ENCODE results near the gene LPO.
A peak's percentile ranks its signal among the peaks of the same experiment; 100 is the strongest.

Gene LPO

DNA sequence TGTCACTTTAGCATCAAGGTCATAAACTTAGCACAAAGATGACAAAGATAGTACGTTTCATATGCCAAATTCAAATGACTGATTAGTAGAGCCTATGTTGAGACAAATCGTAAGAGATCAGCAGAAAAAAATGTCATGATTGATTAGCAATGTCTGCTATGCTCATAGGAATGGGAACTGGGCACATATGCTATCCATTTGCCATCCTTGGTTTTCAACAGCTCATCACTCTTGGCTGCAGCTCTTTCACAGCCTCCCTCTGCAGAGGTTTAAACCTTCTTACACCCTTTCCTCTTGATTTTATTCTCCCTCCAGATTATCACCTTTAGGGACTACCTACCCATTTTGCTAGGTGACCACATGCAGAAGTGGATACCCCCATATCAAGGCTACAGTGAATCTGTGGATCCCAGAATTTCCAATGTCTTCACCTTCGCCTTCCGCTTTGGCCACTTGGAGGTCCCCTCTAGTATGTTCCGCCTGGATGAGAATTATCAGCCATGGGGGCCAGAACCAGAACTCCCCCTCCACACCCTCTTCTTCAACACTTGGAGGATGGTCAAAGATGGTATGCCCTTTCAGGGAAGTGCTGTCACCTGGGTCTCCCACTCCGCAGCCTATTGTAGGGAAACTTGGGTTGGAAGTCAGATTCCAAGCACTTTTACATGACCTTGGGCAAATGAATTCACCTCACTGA, 26.2 kb downstream of the LPO start:
- no peak for DNase-seq

DNA sequence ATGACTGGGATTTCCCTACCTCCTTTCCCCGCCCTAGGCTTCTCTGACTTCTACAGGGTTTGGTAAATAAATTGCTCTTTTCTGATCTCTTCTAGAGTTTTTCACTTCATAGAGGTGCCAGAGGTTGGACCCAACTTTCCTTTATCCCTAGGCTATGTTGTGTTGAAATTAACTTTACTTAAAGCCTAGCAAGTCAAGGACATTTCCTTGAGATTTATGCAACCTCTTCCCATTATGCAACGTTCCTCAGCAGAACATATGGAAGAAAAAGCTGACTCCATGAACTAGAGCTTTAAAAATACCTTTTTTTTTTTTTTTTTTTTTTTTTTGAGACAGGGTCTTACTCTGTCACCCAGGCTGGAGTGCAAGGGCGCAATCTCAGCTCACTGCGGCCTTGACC, 26.9 kb downstream of the LPO start:
- DNase-seq, result no peak

DNA sequence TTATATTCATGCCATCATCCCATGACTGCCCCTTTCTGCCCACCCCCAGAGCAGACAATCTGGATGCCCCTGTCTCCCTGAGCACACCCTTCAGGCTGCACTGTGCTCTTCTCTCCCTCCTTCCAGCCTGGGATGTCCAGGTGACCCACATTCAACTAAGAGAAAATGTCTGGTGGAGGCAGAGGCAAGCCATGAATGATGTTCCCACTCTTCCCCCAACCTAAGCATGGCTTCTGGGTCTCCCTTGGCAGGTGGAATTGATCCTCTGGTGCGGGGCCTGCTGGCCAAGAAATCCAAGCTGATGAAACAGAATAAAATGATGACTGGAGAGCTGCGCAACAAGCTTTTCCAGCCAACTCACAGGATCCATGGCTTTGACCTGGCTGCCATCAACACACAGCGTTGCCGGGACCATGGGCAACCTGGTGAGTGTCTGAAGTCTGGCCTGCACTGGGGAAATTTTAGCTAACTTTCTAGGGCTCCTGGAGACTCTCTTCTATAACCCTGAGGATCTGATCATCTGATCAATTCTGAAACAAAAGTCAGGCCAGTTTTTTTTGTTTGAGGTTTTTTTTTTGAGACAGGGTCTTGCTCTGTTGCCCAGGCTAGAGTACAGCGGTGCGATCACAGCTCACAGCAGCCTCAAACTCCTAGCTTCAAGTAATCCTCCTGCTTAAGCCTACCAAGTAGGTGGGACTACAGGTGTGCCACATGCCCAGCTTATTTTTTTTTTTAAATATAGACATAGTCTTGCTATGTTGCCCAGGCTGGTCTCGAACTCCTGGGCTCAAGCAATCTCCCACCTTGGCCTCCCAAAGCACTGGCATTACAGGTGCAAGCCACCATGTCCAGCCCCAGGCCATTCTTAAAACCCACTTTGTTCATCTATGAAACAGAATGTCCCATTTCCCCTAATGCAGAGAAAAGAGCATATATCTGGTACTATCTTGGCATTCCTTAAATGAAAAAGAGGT, 27.8 kb downstream of the LPO start:
- DNase-seq, result no peak

DNA sequence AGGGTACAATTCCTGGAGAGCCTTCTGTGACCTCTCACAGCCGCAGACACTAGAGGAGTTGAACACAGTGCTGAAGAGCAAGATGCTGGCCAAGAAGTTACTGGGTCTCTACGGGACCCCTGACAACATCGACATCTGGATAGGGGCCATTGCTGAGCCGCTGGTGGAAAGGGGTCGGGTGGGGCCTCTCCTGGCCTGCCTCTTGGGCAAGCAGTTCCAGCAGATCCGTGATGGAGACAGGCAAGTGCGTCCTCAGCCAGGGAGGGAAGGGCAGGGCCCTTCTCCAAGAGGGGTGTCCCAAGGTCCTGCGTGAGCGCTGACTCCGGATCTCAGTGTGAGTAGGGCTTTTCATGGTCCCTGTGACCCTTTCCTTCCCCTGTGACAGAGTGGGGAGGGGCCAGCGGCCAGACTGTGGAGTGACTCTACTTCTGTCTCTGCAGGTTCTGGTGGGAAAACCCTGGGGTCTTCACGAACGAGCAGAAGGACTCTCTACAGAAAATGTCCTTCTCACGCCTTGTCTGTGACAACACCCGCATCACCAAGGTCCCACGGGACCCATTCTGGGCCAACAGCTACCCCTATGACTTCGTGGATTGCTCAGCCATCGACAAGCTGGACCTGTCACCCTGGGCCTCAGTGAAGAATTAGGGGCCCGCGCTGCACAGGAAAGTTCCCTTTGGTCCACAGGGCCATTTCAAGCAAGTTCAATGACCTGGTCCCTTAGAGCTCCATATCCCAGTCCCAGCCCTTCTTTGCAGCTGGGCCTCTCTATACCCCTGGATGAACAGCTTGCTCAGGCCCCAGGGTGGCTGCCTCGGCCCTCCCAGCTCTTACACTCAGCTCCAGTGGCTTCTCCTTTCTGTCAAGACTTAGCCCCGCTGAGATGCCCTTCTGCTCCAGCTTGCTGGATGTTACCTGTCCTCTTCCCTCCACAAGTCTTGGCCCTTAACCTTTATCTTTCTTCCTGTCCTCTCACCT, 29.3 kb downstream of the LPO start:
- no peak for DNase-seq

DNA sequence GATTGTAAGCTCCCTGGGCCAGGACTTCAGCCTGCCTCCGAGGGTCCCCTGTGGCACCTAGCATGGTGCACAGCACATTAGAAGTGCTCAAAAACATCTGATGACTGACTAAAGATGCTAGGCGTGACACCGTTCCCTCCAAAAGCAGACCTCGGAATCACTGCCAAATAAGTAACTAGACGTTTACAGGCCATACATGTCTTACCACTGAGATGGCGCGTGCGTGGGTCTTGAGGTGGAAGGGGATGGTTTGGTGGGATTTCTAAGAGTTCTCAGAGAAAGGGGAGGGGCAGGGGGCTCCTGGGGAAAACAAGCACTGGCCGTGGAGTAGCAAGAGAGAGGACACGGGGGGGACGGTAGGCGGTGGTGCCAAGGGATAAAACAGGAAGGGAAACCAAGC, 29.9 kb downstream of the LPO start:
- DNase-seq, result no peak

DNA sequence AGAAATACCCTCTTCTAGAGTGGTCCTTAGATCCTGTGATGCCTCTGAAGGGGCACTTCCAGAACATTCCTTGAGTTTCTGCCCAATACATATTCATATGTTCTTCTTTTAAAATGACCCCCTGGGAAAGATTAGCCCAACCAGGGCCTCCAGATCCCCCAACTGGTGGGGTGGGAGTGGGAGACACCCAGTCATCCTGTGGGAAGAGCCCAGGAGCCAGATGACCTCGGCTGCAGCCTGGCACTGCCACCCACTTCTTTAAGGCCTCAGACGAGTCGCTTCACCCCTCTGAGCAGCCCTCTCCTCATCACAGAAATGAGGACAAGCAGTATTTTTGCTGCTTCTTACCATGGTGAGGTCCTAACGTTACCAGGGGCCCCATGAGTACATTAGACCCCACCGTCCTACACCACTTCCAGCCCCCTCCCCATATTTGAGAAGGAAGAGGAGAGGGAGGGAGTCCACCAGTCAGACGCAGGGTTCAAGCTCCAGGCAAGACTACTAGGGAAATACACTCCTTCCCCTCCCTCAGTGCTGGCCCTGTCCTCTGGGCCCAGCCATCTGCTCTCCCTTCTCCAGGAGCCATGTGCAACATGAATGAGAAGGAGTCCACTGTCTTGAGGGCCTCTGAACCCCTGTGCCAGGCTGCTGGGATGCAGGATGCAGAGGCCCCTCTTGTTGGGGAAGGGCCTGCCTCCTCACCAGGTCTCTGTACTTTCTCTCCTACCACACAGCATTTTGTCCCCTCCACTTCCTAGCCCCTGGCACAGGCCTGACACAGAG, 30.6 kb downstream of the LPO start:
- no peak for DNase-seq

DNA sequence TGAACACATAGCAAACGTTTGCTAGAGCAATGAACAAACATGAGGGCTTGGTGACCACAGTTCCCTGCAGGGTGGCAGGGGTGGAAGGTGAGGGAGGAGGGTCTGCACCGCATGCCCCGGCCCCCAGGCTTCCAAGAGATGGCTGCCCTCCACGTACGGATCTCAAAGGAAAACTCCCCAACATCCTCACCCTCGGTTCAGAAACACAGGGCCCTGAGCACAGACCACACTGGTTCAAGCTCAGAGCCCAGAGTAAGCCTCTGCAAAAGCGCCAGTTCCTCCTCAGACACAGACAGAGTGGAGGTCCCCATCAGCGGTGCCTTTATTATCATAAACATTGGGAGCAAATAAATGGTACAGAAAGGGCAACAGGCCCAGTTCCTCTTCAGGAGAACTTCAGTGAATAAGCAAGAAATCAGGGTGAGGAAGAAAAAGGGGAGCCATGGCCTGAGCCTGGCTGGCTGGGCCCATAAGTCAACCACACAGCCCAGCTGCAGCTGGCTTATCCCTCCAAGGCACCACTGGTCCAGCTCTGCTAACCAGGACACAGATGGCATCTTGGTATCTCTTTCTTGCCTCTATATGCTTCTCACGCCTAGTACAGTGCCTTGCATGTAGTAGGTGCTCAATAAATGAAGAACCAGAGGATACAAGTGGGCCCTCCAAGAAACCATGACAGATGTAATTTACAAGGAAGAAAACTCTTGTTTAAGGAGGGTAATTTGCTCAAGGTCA, 31.3 kb downstream of the LPO start:
- no peak for DNase-seq

DNA sequence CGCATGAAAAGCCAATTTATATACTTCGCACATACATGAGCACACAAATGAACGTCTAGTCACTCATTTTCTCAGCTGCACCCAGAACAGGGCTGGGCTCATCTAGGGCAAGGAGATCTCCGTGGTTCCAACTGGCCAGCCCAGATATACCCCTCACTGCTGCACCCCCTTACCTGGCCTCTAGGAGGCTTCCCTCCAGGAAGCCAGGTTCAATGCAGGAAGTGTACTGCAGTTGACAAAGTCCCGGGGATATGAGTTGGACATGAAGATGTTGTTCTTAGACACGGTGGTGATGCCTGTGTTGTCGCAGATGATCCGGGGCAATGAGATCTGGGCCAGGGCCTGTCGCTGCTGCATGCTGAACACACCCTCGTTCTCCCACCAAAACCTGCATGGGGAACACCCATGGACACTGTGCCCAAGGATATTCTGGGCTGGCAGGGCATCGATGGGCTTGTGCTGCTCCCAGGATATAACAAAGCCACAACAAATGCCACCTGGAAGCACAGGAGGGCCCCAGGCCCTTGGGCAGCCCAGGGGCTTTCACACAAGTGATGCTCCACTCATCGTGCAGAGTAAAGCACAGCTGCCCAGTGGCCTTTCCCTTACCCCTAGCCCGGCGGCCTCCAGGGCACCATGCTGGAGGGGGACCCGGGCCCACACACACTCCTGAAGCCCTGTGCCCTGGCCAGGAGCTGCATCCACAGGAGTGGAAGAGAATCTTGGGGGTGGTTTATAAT, 32.3 kb downstream of the LPO start:
- no peak for DNase-seq

DNA sequence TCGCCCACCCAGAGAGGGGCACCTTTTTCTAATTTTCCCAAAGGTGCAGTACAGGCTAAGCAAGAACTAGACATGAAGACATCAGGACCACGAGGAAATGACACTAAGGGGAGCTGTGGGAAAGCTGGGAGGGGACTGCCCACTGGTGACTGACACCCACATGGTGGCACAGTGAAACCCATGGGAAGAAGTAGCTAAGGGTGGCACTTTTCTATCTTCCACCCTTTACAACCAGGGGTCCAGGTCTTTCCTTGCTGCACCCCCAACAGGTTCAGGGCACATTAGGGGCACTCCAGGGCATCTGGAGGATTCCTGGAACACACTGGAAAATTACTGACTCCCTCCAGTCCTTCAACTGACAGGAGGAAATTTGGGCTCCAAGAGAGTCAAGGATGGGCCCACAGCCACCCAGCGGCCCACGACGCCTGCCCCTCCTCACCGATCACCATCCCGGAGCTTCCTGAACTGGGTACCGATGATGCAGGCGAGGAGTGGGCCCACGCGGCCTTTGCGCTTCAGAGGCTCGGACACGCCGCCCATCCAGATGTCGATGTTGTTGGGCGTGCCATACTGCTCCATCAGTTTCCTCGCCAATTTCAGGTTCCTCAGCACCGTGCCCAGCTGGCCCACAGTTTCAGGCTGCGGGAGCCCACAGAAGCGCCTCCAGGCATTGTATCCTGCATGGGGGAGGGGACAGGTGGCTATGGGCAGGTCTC, 33.0 kb downstream of the LPO start:
- no peak for DNase-seq

DNA sequence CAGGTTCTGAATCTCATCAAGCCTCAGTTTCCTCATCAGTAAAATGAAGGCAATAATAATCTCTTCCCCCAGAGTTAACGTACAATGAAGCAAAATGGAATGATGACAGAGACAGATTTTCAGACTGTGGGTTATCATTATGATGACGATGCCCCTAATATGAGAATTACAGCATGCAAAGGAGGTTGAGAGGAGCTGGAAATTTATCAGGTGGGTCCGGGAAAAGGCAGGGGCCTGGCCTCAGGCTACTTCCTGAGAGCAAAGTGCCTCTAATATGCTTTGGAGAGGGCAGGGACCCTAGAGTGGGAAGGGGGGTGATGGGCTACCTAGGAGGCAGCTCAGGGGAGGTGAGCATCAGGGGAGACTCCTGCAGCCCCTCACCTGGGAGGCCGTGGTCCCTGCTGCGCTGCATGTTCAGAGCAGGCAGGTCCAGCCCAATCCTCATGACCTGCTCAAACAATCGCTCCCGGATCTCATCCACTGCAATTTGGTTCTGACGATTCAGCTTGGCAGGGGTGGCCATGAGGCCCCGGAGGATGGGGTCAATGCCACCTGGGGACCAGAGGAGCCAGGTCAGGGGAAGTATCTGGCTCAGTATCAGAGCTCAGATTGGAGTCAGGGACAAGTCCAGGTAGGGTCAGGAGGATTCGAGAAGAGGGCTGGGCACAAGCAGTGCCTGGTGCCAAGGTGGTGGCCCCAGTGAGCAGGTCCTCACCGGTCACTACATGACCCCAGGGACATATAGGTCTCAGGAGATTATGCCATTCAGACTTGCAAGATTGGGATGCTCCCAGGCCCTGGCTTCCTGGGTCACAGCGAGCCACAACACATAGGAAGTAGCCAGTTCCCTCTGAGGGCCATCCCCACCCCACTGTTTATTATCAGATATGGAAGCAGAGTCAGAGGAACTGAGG, 34.2 kb downstream of the LPO start:
- no peak for DNase-seq

DNA sequence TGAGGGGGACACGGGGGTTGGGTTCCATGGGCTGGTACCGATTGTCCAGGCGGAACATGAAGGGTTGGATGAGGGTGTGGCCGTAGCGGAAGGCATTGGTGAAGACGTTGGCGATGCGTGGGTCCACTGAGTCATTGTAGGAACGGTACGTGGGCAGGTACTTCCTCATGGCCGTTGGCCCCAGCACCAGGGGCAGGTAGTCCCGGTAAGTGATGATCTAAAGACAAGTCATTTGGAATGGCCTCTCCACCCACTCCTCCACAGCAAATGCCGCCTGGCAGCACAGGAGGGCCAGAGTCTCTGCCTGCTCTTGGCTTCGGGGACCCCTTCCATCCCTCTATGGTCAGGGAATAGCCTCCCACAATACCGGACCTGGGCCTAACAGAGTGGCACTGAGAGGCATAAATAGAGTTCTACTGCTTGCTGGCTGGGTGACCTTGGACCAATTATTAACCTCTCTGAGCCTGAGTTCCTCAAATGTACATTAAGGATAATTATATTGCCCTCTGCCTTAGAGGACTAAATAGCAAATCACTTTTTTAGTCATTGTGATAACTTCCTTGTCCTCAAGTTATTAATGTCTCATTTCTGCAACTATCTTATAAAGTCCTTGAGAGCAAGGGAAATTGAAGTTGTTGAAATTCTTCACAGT, 35.2 kb downstream of the LPO start:
- DNase-seq, result no peak

DNA sequence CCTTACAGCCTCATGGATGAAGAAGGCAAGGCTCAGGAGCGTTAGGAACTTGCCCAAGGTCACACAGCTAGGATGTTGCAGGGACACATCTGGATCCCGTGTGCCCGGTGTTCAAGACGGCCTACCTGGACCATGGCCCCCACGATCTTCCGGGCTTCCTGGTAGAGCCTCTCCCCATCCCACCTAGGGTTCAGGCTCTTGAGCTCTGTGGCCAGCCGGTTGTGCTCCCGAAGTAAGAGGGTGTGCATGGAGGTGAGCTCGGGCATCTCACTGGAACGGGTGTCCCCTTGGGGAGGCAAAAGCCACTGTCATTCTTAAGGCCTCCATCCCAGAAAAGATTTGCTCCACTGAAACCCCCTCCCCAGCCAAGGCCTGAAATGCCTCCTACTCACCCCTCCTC, 37.0 kb downstream of the LPO start:
- no peak for DNase-seq

DNA sequence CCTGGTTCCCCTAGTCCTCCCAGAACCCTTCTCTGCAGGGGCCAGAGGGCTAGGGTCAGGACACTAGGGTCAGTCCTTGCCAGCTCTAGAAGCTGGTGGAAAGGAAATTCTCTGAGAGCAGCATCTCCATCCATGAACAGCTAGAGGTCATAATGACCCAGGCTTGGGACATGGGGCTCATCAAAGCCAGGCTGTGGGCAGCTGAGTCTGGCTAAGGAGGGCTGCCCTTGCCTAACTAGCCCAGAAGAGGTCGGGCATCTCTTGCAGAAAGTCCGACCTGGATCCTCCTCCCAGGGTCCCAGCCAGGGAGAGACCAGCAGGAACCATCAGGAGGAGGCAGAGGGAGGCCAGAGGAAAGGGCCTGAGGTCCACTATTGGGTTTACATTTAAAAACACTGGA, 38.0 kb downstream of the LPO start:
- no peak for DNase-seq

DNA sequence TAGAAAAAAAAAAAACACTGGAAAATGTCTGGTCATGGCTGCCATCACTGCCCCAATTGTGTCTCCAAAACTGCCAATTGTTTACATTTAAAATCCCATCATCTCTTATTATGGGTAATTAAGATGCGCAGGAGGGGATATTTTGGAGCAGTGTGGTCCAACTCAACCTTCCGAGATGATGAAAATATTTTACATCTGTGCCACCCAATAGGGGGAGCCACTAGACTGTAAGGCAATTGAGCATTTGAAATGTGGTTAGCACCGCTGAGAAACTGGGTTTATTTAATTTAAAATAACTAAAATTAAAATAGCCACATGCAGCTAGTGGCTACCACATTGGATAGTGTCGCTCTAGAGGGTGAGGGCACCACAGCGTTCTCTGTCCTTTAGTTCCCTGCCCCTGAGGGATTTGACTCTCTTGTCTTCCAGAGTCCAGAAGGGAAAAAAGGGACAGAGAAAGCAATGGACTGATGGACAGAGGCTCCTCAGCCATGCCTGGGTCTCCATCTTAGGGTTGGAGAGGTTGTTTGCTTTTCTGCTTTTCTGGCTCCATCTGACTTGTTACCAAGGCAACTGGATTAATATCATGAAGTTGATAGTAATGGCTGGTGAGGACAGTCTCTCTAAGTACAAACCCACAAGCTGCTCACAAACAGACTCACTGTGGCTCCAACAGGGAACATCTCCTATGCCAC, 38.9 kb downstream of the LPO start:
- peak in 1 of 6 experiments; percentile 5 for DNase-seq

DNA sequence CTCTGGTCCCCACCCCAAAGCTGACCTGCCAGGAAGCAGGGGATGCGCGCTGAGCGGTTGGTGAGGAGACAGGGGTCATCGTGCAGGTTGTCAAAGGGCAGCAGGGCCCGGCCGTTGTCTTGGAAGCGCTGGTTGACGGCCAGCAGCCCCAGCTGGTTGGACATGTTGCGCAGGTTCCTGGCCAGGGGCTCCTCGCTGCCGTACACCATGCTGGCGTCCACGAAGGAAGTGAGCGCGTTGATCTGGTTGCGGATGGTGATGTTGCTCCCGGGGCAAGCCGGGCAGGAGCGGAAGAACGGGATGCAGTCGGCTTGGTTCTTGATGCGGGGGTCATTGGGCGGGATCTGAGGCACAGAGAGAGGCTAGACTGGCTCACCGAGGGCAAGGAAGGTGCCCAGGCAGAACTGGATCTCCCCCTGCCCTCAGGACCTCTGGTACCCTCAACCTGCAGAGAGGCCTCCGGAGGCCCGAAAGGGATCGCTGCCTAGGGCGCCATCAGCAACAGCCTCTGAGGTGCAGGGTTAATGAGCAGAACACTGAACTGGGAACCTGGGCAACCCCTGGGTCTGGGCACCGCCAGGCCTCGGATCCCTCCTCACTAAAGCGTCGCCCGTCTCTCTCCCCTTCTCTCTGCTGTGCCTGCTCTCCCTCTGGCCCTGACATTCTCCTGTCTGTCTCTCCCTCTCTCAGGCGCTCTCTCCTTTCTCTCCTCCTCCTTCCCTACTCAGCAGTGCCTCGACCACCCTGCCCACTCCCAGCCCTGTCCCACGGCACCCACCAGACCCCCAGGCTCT, 39.6 kb downstream of the LPO start:
- no peak for DNase-seq

DNA sequence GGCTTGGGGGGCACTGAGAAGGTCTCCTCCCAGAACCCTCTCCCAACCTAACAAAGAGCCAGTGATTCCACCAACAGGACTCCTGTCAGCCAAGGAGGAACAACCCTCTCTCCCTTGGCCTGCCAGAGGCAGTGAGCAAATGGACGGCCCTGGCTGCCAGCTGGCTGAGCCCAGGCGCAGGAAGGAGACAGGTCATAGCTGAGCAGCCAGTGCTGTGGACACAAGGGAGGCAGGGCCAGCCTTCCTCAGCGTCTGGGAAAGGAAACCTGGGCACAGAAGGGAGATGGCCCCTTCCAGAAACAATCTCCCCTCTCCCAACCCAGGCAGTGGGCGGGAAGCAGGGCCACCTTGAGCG, 40.3 kb downstream of the LPO start:
- DNase-seq, result no peak

Measured in stimulated activated naive CD4-positive, alpha-beta T cell (primary cell).